H9 (cell line): ENCODE results near the gene DTNA. TPM values are rescaled to one million over a fixed set of nuclear protein-coding genes. Genes with fewer than 3 reads are reported as not detected.

ENCODE experiments used
- DNase-seq: peaks from one replicate; pipeline ENCODE4 v3.0.0-alpha.2; 2017
- H2AFZ ChIP-seq: one replicate; pipeline ENCODE4 v1.6.1; 2013; ENCODE audit warnings: mild to moderate bottlenecking, low read length, control low read depth, moderate library complexity
- H2AK5ac ChIP-seq: 2 replicates; pipeline ENCODE4 v1.6.1; 2013; ENCODE audit warnings: low read length, control low read depth, mixed read lengths; ENCODE audit not compliant: insufficient read length
- H2BK120ac ChIP-seq: one replicate; pipeline ENCODE4 v1.6.1; 2013; ENCODE audit warnings: low read depth, mild to moderate bottlenecking, low read length, control low read depth, inconsistent platforms; ENCODE audit not compliant: poor library complexity, severe bottlenecking
- H2BK12ac ChIP-seq: 2 replicates; pipeline ENCODE4 v1.6.1; 2013; ENCODE audit warnings: low read length, control low read depth, mixed read lengths, low read depth; ENCODE audit not compliant: insufficient read length
- H2BK15ac ChIP-seq: 2 replicates; pipeline ENCODE4 v1.6.1; 2013; ENCODE audit warnings: low read depth, low read length, control low read depth
- H2BK20ac ChIP-seq: one replicate; pipeline ENCODE4 v1.6.1; 2013; ENCODE audit warnings: low read depth, mild to moderate bottlenecking, low read length, control low read depth, inconsistent platforms; ENCODE audit not compliant: poor library complexity, severe bottlenecking
- H2BK5ac ChIP-seq: 2 replicates; pipeline ENCODE4 v1.6.1; 2013; ENCODE audit warnings: low read length, control low read depth, mixed read lengths; ENCODE audit not compliant: insufficient read length
- H3K14ac ChIP-seq: 2 replicates; pipeline ENCODE4 v1.6.1; 2013; ENCODE audit warnings: low read length, control low read depth; ENCODE audit not compliant: insufficient read depth
- H3K18ac ChIP-seq: 2 replicates; pipeline ENCODE4 v1.6.1; 2013; ENCODE audit warnings: low read depth, mild to moderate bottlenecking, mixed read lengths, low read length, control low read depth; ENCODE audit not compliant: insufficient read length
- H3K23ac ChIP-seq: 2 replicates; pipeline ENCODE4 v1.6.1; 2013; ENCODE audit warnings: low read length, control low read depth, mixed read lengths, low read depth; ENCODE audit not compliant: insufficient read length
- H3K23me2 ChIP-seq: 2 replicates; pipeline ENCODE4 v1.6.1; 2013; ENCODE audit warnings: low read depth, mild to moderate bottlenecking, mixed read lengths, low read length, control low read depth; ENCODE audit not compliant: insufficient read length, poor library complexity, severe bottlenecking
- H3K27ac ChIP-seq: 2 replicates; pipeline ENCODE4 v1.5.1; 2013; ENCODE audit warnings: low read length, control low read depth, mixed read lengths, low read depth; ENCODE audit not compliant: insufficient read length
- H3K27me3 ChIP-seq: 2 replicates; pipeline ENCODE4 v1.6.1; 2013; ENCODE audit warnings: low read length, control low read depth, inconsistent platforms; ENCODE audit not compliant: insufficient read depth
- H3K4ac ChIP-seq: 2 replicates; pipeline ENCODE4 v1.6.1; 2013; ENCODE audit warnings: low read depth, mild to moderate bottlenecking, control low read depth, inconsistent platforms, low read length, moderate library complexity
- H3K4me1 ChIP-seq: 2 replicates; pipeline ENCODE4 v1.6.1; 2013; ENCODE audit warnings: low read length, control low read depth, inconsistent platforms; ENCODE audit not compliant: insufficient read depth
- H3K4me2 ChIP-seq: 2 replicates; pipeline ENCODE4 v1.6.1; 2013; ENCODE audit warnings: low read length, control low read depth, mixed read lengths; ENCODE audit not compliant: insufficient read length, insufficient read depth
- H3K56ac ChIP-seq: 2 replicates; pipeline ENCODE4 v1.6.1; 2013; ENCODE audit warnings: low read depth, mild to moderate bottlenecking, mixed read lengths, low read length, control low read depth; ENCODE audit not compliant: insufficient read length
- H3K79me1 ChIP-seq: 2 replicates; pipeline ENCODE4 v1.6.1; 2013; ENCODE audit warnings: low read depth, mild to moderate bottlenecking, moderate library complexity, low read length, control low read depth, inconsistent platforms; ENCODE audit not compliant: insufficient read depth, poor library complexity, severe bottlenecking
- H3K79me2 ChIP-seq: 2 replicates; pipeline ENCODE4 v1.6.1; 2013; ENCODE audit warnings: low read length, control low read depth, inconsistent platforms; ENCODE audit not compliant: insufficient read depth
- H3K9ac ChIP-seq: 2 replicates; pipeline ENCODE4 v1.6.1; 2013; ENCODE audit warnings: low read length, control low read depth, mixed read lengths; ENCODE audit not compliant: insufficient read length; ENCODE audit errors: extremely low read depth
- H3K9me3 ChIP-seq: one replicate; pipeline ENCODE4 v1.6.1; 2013; ENCODE audit warnings: low read depth, low read length, inconsistent platforms; ENCODE audit not compliant: control insufficient read depth
- H3T11ph ChIP-seq: one replicate; pipeline ENCODE4 v1.6.1; 2013; ENCODE audit warnings: mild to moderate bottlenecking, low read length, control low read depth, inconsistent platforms
- H4K20me1 ChIP-seq: one replicate; pipeline ENCODE4 v1.6.1; 2013; ENCODE audit not compliant: control insufficient read depth, insufficient read length, insufficient read depth
- H4K5ac ChIP-seq: 2 replicates; pipeline ENCODE4 v1.6.1; 2013; ENCODE audit warnings: low read depth, mild to moderate bottlenecking, mixed read lengths, low read length, control low read depth; ENCODE audit not compliant: insufficient read length
- H4K8ac ChIP-seq: replicated peaks from 2 replicates; pipeline ENCODE4 v1.6.1; 2013; ENCODE audit warnings: low read length, control low read depth, mixed read lengths, low read depth; ENCODE audit not compliant: insufficient read length
- H4K91ac ChIP-seq: 2 replicates; pipeline ENCODE4 v1.6.1; 2013; ENCODE audit warnings: low read depth, mild to moderate bottlenecking, moderate library complexity, mixed read lengths, low read length, control low read depth; ENCODE audit not compliant: insufficient read length
- H3K27ac Mint-ChIP-seq, 3 experiments: 2 replicates in 2 of 3; 3 replicates in 1 of 3; pipeline ENCODE4 v1.8.0; 2020 to 2021; ENCODE audit warnings: mixed read lengths in 3 of 3, mild to moderate bottlenecking in 1 of 3, moderate library complexity in 1 of 3
- H3K27me3 Mint-ChIP-seq: 2 replicates; pipeline ENCODE4 v1.8.0; 2021; ENCODE audit warnings: low read depth, mild to moderate bottlenecking, moderate library complexity, mixed read lengths
- H3K36me3 Mint-ChIP-seq, 3 experiments: 2 replicates in 2 of 3; 3 replicates in 1 of 3; pipeline ENCODE4 v1.8.0; 2020 to 2021; ENCODE audit warnings: low read depth in 3 of 3, mixed read lengths in 3 of 3; ENCODE audit not compliant: insufficient read depth in 1 of 3
- H3K4me1 Mint-ChIP-seq, 2 experiments: 2 replicates each; pipeline ENCODE4 v1.8.0; 2020; ENCODE audit warnings: mixed read lengths in 2 of 2
- H3K4me3 Mint-ChIP-seq, 2 experiments: 2 replicates in 1 of 2; 3 replicates in 1 of 2; pipeline ENCODE4 v1.8.0; 2020 to 2021; ENCODE audit warnings: mild to moderate bottlenecking in 2 of 2, mixed read lengths in 2 of 2, moderate library complexity in 1 of 2
- H3K9me3 Mint-ChIP-seq, 2 experiments: 2 replicates in 1 of 2; 3 replicates in 1 of 2; pipeline ENCODE4 v1.8.0; 2020; ENCODE audit warnings: mild to moderate bottlenecking in 2 of 2, mixed read lengths in 2 of 2, moderate library complexity in 1 of 2
- total RNA-seq: library from RNA; stranded (reverse); gene quantifications from 2 replicates; pipeline ENCODE4 v1.2.1, GENCODE V29; 2021
- TF ChIP-seq, protein P1 (sequence below): fragments of 200-600 bp; sonication (generic); conservative IDR thresholded peaks from 3 replicates; pipeline ENCODE4 v1.8.0; 2021; ENCODE audit warnings: antibody characterized with exemption, mild to moderate bottlenecking

Gene DTNA
- total RNA-seq, 1 experiment from 2014 or later = 25.5 TPM

DNA sequence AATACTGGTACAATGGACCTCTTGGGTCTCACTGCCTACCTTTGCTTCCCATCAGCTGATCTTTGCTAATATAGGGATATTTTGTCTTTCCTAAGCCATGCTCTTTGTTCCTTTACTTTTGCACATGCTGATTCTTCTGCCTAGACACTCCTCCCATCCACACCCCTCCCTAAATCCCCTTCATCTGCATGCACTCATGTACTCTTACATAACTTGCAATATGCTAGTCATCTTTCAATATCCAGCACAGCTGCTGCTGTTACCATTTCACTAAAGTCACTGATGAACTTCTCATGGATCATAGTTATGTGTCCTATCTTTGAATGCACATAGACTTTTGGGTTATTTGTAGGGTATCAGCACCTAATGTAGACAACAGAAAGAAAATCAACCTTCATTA is 18.5 kb upstream of the DTNA start:
- no peak overlapping the region for H3T11ph ChIP-seq
- no peak overlapping the region for H3K9ac ChIP-seq
- no peaks in the 10 kb centered on the region for H3K79me2 ChIP-seq
- no peaks in the 10 kb centered on the region; the same call in 1 of the 2 replicates for H3K4me1 ChIP-seq
- H2AFZ ChIP-seq = no peak overlapping the region
- no peak overlapping the region for H3K23ac ChIP-seq
- Mint-ChIP-seq H3K4me1 (peaks cover 4 to 15% of the 10 kb centered on the region in 2 experiments; a peak in 3 of 4 replicates), H3K9me3 (peaks cover 0 to 5% of the 10 kb centered on the region in 2 experiments; a peak in 4 of 5 replicates), H3K27me3 (no peaks in the 10 kb centered on the region), H3K4me3 (no peak overlapping the region), H3K36me3 (peaks cover 0 to 2% (median 2%) of the 10 kb centered on the region in 3 experiments; a peak in 3 of 7 replicates), H3K27ac (no peak overlapping the region)
- H3K27me3 ChIP-seq = no peaks in the 10 kb centered on the region
- no peak overlapping the region for H3K4ac ChIP-seq
- no peak overlapping the region for H3K56ac ChIP-seq
- no peak overlapping the region for H3K4me2 ChIP-seq
- H3K27ac ChIP-seq = no peak overlapping the region
- H4K91ac ChIP-seq = no peak overlapping the region
- H2BK15ac ChIP-seq = no peak overlapping the region
- no peak overlapping the region for H2BK12ac ChIP-seq
- H2BK5ac ChIP-seq = no peak overlapping the region
- no peaks in the 10 kb centered on the region for H4K20me1 ChIP-seq
- H3K9me3 ChIP-seq = no peaks in the 10 kb centered on the region
- no peak overlapping the region for H4K8ac ChIP-seq
- no peak overlapping the region for H3K14ac ChIP-seq
- no peak overlapping the region for H4K5ac ChIP-seq
- H3K18ac ChIP-seq = no peak overlapping the region
- H2BK20ac ChIP-seq = no peak overlapping the region
- TF ChIP-seq, protein P1, sequence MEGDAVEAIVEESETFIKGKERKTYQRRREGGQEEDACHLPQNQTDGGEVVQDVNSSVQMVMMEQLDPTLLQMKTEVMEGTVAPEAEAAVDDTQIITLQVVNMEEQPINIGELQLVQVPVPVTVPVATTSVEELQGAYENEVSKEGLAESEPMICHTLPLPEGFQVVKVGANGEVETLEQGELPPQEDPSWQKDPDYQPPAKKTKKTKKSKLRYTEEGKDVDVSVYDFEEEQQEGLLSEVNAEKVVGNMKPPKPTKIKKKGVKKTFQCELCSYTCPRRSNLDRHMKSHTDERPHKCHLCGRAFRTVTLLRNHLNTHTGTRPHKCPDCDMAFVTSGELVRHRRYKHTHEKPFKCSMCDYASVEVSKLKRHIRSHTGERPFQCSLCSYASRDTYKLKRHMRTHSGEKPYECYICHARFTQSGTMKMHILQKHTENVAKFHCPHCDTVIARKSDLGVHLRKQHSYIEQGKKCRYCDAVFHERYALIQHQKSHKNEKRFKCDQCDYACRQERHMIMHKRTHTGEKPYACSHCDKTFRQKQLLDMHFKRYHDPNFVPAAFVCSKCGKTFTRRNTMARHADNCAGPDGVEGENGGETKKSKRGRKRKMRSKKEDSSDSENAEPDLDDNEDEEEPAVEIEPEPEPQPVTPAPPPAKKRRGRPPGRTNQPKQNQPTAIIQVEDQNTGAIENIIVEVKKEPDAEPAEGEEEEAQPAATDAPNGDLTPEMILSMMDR = no peak
- no peak overlapping the region for H2AK5ac ChIP-seq
- no peak overlapping the region for H2BK120ac ChIP-seq
- H3K23me2 ChIP-seq = no peaks in the 10 kb centered on the region
- H3K79me1 ChIP-seq = no peaks in the 10 kb centered on the region
- no peak for DNase-seq
